ENCODE measurements around the gene SENP2.
A peak's percentile ranks its signal among the peaks of the same experiment; 100 is the strongest.
"Not testable (repeated sequence)": the region's sequence is repeated elsewhere in the genome, so short reads cannot be mapped to it uniquely, and the experiment has no call there.

The SENP2 gene

DNA sequence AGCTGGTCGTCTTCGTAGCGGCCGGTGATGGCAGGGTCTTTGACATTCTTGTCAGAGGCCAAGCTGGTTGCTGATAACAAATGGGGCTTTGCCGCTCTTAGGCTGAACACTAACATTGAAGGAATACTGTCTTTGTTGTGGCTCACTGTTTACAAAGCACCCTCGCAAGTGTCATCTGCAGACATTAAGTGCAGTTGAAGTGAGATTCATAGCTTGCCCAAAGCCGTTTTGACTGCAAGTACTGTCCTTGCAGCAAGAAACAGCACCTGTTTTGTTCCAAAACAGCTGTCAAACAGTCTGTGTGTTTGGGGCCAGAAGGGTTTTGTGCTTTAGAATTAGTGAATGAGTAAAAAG is 568 bp downstream of the SENP2 start:
- no peak for DNase-seq (ENCODE audit: low read depth)

- DNase-seq (ENCODE audit: low read depth), result no peak
These were observed 8.0 kb downstream of the SENP2 start for GRCh38 chr3:185594073-185594472.

DNA sequence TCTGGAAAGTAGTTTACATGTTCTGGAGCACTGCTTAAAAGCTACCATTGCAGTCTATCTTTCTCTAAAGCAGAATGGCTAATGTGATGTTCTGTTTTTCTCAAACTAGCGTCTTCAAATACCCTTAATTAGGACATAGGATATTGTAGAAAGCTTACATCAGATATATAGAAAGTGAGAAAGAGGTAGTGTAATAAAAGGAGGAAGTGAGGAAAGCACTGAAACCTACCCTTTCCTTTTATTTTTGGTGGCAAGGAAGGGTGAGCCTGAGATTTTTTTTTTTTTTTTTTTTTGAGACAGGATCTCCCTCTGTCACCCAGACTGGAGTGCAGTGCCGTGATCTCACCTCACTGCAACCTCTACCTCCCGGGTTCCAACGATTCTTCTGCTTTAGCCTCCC is 9.4 kb downstream of the SENP2 start:
- no peak for DNase-seq (ENCODE audit: low read depth)

DNA sequence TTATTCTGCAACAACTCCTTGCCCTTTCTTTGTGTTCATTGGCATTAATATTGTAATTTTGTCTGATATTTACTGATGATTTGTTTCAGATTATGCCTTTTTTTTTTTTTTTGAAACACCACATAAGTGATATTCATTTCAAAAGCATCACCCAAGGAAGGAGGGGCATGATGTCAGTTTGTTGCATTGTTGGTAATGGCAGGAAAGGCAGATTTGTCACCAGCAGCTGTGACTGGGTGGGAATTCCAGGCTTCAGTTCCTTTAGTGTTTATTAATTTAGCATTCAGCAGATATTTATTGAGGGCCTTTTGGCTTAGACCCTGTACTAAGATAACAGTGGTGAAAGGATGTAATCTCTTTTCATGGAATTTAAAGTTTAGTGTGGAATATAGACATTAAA is 19.5 kb downstream of the SENP2 start:
- no peak for DNase-seq (ENCODE audit: low read depth)

- no peak for DNase-seq (ENCODE audit: low read depth)
These were observed 20.1 kb downstream of the SENP2 start for GRCh38 chr3:185606196-185606595.

DNA sequence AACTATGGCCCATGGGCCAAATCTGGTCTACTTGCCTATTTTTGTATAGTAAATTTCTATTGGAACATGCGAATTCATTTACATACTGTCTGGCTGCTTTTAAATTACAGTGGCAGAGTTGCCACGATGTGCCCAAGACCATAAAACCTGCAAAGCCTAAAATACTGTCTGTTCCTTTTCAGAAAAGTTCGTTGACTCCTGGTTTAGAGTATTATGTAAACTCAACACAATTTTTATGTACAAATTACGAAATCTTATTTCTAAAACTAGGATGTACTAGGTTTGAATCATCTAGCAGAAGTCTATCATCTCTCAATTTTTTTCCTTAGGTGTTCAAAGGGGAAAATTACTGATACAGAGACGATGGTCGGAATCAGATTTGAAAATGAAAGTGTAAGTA is 26.9 kb downstream of the SENP2 start:
- no peak for DNase-seq (ENCODE audit: low read depth)

DNA sequence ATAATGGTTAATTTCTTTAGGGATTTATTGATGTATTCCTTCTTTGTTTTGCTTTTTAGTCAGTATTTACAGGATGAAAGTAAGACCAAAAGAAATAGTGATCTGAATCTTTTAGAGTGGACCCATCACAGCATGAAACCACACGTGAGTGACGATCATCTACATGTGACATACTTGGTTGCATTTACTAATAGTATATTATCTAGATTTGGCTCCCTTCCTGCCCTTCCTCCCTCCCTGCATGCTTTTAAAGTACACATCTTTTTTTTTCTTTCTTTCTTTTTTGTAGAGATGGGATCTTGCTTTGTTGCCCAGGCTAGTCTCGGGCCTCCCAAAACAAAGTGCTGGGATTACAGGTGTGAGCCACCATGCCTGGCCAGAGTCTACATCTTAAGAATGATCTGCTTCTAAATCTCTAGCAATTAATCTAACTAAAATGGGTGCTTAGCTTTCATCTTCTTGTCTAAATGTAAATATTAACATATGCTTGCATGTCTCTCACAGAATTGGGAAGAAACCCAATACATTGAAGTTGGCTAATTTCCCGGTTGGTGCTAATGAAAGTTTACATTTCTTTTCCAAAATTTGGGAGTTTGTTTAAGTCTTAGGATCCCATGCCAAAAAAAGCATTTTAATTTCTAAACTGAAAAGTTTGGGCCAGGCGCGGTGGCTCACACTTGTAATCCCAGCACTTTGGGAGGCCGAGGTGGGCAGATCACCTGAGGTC is 38.0 kb downstream of the SENP2 start:
- DNase-seq (ENCODE audit: low read depth), result no peak

GRCh38 chr3:185625784-185626183 is 39.7 kb downstream of the SENP2 start:
- DNase-seq (ENCODE audit: low read depth), result no peak

GRCh38 chr3:185629554-185630181 is 43.6 kb downstream of the SENP2 start:
- no peak for DNase-seq (ENCODE audit: low read depth)

DNA sequence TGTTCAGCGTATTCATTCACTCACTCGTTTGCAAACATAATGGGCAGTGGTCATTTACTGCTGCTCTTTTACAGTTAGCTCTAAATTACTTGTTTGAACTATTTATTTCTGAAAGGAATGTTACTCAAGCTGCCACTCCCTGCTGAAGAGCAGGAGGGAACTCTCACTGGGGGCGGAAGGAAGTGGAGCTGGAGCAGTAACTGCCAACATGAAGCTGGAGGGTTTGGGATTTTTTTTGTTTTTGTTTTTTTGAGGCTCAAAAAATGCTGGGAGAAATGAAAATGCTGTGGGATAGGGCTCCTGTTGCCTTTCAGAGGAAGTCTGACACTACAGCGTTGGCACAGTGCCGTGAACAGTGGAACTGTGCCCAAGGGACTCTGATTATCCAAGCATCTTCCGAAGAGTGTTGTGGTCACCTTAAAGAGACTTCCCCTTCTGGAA is 44.1 kb downstream of the SENP2 start:
- DNase-seq (ENCODE audit: low read depth), result peak; percentile 54

DNA sequence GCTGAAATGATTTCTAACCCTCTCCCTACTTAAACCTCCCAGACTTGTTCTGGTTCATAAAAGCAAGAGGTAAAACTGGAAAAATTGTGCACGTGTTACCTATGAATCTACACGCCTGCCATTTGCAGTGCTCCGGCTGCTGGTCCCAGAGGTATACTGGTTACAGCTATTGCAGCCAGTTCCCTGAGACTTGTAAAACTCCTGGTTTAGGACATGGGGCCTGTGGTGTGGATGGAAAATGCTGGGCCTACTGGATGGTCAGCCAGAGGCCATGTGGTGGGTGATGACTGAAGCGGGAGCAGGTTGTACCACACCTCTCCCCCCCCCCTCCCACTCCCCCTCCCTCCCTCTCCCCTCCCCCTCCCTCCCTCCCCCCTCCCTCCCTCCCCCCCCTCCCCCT is 45.0 kb downstream of the SENP2 start:
- DNase-seq (ENCODE audit: low read depth), result peak; percentile 35

GRCh38 chr3:185631508-185632206 is 45.6 kb downstream of the SENP2 start:
- no peak for DNase-seq (ENCODE audit: low read depth)

GRCh38 chr3:185632996-185633395 is 46.9 kb downstream of the SENP2 start:
- no peak for DNase-seq (ENCODE audit: low read depth)

DNA sequence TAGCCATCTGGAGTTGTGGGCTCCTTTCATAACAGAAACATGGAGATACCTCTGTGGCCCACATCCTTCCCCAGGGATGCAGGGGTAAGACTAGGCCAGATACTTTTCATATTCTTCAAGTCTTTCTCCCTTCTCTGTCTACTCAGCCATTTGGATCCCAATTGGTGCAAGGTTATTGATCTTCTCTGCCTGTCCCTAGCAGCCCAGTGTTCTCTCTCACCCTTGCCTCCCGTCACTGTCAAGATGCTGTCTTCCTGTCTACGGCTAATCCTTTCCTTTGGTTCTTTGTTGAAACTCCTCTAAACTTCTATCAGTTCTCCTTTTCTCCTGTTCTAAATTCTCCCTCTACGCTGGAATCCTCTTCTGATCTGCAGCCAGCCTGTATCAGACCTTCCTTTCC is 51.3 kb downstream of the SENP2 start:
- no peak for DNase-seq (ENCODE audit: low read depth)

GRCh38 chr3:185638651-185639050 is 52.6 kb downstream of the SENP2 start:
- not testable (repeated sequence) for DNase-seq (ENCODE audit: low read depth)

GRCh38 chr3:185639632-185640206 is 53.6 kb downstream of the SENP2 start:
- no peak for DNase-seq (ENCODE audit: low read depth)

GRCh38 chr3:185640308-185640707 is 54.2 kb downstream of the SENP2 start:
- no peak for DNase-seq (ENCODE audit: low read depth)

- not testable (repeated sequence) for DNase-seq (ENCODE audit: low read depth)
These were observed 59.1 kb downstream of the SENP2 start for GRCh38 chr3:185645191-185645590.

DNA sequence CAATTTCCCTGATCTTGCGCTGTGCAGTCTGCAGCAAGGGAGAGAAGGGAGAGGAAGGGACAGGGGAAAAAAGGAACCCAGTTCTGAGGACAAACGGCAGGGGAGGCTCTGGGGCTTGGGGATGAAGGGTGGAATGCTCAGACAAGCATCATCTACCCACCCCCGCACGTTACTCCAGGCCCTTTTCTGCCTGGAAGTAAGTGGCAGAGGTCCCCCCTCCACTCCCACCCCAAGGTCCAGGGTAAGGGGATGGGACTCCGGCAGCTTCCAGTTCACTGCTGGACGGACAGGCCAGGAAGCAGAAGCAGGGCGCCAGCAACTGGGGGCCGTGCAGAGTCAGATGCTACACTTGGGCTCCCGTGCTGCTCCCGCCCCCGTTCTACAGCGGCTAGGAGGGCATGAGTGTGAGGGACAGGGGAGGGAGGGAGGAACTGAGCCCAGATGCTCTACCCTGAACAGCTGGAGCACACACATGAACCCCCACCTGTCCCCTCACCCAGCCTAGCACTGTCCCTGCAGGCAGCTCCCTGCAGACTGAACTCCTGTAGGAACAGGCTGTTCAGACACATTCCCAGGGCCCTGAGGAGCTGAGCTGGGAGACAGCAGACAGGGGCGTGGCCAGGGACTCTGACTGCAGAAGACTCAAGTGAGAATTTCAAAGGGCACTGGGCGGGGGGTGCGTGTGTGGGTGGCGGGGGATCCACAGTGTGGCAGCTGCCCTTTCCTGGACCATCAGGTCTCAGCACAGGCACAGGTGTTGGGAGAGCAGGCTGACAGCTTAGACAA is 59.7 kb downstream of the SENP2 start:
- DNase-seq (ENCODE audit: low read depth), result peak; percentile 51

DNA sequence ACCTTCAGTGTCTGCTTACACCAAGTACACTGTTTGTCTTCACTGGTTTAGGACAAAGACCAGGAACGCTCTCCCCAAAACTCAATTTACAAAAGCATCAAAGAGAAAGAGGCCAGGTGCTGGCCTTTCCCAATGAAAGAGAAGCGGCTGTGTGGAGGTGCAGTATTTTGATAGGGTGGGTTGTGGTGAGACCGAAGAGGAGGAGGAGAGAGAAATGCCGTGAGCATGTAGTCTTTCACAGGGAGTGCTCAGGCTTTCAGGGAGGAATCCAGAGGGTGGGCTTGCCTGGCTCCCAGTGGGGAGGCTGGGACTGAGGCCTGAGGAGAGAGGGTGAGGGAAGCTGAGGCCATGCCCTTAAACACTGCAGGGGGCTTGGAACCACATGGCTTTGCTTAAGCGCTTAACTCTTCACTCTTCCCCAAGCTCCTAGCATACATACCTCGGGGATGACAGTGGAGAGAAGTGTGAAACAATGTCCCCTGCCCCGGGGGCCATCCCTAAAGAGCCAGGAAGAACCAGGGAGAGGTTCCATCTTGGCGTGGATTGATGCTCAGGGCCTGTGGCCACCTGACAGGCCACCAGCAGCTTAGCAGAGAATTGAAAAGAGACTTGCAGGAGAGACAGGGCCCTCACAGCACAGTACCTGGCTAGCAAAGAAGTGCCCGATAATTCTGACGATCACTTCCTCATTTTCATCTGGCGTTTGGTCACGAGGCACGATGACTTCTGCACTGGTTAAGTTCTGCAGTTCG is 60.5 kb downstream of the SENP2 start:
- DNase-seq (ENCODE audit: low read depth), result no peak

DNA sequence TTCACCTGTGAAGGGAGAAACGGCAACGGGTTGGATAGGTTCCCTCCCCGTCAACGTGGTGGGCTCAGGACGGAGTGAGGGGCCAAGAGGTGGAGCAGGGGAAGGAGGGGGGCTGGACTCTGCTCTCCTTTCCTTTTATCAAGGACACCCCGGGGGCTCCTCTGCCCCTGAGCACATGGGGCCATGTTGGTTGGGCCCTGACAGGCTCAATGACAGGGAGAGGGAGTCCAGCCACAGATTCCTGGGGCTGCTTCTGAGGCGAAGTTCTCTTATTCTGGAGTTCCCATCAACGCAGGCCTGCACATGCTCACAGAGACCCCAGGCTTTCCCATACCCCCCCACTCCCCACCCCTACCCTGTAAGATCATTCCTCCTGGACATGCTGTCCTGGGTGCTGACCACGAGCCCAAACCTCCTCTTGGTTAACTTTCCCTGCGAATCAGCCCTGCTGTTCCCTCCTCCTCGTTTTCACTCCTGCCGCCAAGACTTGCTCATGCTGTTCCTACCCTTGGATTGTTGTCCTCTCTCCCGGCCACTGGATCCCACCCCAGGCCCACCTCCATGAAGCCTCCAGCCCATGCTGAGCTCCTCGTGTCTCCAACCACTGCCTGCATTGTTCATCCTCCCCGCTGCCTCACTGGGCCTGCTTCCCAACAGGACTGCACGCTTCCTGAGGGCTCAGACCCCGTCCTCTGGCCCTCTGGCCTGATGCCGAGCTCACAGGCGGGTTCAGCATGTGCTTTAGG is 61.2 kb downstream of the SENP2 start:
- DNase-seq (ENCODE audit: low read depth), result no peak

Measured in iris pigment epithelial cell (primary cell).